HG02642 (cell line): ENCODE measurements around the gene CYTH4.
A peak's percentile ranks its signal among the peaks of the same experiment; 100 is the strongest.

Source experiments
- ATAC-seq: cut with Tn5 transposase; IDR thresholded peaks from one replicate; pipeline ENCODE4 v1.9.1; 2021; ENCODE audit warnings: mild to moderate bottlenecking; ENCODE audit not compliant: unreplicated experiment, poor library complexity

CYTH4 gene

DNA sequence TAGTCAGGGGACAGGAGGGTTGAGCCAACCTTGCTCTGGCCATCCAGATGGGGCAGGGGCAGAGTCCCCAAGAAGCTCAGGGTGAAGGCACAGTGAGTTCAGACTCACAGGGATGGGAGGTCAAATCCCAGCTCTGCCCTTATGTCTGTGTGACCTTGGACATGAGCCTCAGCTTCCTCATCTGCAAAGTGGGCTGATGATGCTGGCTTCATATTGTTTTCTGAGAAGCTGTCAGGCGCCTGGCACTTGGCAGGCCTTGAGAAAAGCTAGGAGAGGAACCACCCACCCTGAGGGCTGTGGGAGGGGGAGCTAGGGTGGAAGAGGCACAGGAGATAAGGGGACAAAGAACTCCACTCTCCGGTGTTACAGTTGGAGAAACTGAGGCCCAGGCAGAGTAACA, 23.6 kb downstream of the CYTH4 start:
- no peak for ATAC-seq

DNA sequence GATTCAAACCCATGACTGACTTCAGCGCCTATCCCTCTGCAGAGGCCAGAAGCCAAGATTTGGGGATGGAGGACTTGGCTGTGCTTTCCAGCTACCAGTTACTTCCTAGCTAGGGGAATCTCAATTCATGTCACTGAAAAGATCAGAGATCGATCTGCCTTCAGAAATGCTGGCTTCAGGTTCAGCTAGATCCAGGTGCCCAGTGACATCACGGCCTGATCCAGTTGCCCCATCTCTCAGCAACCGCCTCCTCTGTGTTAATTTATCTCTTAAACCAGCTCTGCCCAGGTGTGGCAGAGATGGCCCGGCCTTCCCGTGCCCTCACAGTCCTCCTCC, 24.2 kb downstream of the CYTH4 start:
- no peak for ATAC-seq

DNA sequence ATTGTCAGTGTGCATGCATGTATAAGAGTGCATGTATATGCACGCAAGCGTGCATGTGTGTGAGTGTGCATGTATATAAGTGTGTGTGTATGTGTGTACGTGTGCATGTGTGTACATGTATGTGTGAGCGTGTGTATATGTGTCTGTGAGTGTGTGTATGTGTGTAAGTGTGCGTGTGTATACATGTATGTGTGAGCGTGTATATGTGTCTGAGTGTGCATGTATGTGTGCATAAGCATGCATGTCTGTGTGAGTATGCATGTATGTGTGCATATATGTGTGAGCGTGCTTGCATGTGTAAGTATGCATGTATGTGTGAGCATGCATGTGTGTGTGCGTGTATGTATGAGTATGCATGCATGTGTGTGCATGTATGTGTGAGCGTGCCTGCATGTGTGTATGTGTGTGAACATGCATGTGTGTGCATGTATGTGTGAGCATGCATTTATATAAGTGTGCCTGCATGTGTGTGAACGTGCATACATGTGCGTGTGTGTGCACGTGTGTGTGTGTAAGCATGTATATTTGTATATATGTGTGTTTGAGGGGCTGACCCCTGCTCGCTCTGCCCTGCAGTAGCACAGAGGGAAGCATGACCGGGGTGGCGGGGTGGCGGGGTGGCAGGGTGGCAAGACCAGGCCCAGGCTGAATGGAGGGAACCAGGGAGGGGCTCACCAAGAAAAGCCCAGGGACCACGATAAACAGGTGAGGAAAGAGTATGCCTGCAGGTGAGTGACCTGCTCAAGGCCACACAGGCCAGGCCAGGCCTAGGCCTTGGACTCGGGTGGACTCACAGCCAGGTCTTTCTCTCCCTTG, 26.3 kb downstream of the CYTH4 start:
- ATAC-seq, result no peak

DNA sequence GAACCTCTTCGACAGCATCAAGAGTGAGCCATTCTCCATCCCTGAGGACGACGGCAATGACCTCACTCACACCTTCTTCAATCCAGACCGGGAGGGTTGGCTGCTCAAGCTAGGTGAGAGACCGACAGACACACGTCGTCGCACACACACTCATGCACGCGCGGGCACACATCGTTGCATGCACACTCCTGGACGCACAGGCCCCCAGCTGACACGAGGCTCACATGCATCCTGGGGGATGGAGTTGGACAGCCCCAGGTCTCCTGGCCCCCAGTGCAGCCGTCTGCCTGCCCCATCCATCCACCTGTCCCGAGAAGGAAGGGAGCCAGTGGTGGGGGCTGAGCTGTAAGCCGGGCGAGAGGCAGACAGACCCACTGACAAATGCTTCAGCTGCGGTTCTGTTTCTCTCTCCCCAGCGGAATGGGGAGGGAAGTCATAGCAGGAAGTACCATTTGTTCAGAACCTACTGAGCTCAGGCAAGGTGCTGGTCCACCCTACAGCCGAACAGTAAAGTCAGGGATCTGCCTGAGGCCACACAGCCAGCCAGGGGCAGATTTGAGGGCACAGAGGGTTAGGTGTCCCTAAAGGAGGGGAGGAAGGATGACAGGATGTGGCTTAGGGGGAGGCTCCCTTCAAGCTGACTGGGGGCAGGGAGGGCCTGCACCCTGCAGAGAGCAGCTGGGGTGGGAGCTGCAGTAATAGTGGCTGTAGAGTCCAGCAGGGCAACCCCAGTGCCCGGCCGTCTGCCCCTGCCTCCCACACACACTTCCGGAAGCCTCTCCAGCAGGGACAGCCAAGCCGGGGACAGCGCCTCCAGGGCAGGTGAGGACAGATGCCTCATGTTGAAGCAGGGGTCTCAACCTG, 27.1 kb downstream of the CYTH4 start:
- ATAC-seq, result no peak

DNA sequence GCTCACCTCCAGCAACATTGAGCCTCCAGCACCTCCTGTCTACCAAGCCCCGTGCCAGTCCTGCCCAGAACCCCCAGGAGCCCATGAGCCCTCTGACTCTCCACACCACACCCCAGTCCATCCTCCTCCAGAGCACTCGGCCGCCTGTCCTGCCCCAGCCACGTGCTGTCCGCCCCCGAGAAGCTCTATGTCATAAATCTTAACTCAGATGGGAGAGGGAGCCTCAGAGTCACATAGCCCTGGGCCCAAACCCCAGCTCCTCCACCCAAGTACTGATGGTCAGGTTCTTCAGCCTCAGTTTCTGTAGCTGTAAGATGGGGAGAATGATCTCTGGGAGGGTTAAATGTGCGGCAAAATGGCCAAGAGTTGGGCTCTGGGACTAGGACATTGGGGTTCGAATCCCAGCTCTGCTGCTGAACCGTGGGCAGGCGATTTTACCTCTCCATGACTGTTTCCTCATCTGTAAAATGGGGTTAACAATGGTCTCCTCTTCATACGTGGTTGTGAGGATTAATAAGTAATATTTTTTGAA, 27.8 kb downstream of the CYTH4 start:
- ATAC-seq, result no peak

DNA sequence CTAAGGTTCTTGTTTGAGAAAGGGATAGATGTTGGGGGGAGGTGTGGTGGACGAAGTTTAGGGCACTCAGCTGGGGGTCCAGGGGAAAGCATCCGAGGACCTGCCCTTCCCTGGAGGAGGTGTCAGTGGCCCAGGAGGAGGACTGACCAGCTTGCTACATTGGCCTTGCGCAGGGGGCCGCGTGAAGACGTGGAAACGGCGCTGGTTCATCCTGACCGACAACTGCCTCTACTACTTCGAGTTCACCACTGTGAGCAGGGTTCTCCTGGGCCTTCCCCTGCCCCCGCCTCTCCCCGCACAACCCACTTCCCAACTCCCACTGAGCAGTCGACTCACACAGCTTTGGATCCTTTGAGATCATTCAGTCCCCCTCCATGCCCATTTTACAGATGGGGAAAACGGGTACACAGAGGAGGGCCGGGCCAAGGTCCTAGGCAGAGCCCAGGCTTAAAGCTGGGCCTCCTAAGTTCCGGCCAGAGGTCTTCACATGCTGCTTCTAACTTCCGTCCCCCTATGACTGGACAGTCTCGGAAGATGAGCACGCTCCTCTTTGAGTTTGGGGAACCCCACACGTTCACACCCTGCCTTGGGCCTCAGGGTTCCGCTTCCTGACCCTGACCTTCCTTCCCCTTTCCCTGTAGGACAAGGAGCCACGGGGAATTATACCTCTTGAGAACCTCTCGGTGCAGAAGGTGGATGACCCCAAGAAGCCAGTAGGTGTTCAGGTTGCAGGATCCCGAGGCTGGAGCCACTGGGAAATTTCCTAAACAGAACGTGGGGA, 28.7 kb downstream of the CYTH4 start:
- ATAC-seq, result no peak

DNA sequence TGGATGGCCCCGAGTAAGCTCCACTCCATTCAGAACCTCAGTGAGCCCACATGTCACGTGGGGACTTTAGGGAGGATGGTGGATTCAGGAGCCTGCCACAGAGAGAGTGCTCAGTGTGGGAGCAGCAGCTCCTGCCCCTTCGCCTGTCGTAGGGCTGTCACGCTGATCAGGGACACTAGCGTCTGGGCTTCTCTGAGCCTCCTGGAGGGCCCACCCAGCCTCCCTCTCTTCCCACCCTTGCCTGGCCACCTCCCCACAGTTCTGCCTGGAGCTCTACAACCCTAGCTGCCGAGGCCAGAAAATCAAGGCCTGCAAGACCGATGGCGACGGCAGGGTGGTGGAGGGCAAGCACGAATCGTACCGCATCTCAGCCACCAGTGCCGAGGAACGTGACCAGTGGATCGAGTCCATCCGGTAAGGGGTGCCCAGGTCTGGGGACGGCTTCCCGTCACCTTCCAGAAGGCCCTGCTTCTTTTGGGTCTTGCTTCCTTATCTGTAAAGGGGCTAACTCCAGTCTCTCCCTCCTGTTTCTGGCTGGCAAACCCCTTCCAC, 29.5 kb downstream of the CYTH4 start:
- ATAC-seq, result no peak

DNA sequence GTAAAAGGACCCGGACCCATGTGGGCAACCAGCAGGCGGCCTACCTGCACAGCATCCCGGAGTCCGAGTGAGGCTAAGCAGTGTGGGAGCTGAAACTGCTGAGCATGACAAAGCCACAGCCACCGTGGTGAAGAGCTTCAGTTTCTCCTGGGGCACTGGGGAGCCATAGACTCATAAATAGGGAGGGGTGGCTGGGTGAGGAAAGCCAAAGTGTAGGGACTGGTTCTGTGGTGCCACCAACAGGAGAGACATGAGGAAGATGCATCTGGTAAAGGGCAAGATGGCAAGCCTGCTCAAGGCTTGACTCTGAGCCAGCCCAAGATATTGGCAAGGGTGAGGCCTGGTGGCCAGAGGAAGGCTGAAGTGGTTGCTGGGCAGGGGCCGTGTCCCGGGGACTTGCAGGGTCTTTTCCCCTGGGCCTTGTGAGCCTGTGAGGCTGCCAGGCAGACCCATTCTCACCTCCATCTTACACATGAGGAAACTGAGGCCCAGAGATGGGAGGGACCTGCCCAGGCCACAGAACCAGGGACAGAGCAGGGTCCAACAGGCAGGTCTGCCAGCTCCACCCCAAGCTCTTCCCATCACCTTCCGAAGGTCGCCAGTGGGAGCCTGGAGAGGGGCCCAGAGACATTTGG, 30.4 kb downstream of the CYTH4 start:
- ATAC-seq, result no peak

DNA sequence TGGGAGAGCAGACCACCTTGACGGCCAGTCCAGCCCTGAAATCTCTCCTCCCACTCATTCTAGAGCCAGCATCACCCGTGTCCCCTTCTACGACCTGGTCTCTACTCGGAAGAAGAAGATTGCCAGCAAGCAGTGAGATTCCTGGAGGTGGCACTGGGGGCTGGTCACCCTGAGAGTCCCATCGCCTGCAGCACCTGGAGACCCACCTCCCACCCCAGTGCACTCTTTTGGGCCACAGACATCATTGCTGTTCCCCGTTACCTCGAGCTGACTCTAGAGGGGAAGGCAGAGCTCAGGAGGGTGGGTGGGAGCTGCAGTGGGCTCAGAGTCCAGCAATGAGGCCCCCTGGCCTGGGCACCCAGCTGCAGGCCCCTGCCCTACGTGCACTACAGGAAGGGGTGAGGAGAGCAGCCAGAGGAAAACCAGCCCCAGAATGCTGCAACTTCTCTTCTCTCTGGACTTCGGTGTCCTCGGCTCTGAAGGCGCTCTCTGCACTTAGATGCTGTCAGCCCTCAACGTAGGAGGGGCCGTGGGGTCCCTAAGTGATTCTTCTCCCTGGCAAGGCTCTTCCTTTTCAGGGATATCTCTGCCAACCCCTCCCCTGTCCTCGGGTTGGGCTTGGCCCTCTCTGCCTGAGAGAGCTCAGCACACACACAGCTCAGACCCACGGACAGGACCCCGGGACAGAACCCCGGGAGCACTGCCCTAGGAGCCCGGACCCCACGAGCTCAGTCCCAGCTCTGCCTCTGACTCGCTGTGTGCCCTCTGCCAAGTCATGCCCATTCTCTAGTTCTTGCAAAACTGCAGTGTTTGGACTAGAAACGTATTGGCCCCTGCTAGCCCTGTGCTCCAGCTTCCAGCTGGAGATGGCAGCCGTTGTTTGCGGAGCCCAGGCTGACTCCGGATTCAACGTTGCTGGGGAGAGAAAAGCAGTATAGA, 31.3 kb downstream of the CYTH4 start:
- ATAC-seq, result no peak

DNA sequence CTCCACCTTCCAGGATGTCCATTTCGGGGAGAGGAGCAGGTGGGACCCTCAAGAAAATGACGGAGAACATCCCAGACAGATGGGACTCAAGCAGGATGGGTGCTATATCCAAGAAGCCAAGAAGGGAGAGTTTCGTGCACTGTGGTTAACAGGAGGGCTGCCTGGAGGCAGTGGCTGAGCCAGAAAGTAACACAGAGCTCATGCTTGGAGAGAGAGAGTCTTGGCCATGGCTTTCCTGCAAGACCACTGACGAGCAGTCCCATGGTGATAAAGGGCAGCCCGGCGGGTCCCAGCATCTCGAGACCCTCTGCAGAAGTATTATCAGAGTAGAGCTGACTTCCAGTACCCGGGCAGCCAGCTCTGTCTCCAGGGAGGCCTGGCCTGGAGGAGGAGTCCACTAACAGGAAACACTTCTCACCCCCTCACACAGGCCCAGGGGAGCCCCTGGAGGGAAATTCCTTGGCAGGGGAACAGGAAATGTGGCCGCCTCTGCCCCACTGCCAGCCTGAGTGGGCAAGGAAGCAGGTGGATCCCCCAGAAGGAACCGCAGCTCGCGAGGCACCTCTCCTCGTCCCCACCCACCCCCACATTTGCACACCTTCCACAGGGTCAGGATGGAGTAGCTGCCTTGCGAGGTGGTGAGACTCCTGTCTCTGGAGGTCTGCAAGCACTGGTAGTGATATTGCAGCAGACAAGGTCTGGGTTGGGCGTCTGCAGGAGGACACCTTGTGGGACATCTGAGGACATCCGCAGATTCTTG, 32.2 kb downstream of the CYTH4 start:
- no peak for ATAC-seq

DNA sequence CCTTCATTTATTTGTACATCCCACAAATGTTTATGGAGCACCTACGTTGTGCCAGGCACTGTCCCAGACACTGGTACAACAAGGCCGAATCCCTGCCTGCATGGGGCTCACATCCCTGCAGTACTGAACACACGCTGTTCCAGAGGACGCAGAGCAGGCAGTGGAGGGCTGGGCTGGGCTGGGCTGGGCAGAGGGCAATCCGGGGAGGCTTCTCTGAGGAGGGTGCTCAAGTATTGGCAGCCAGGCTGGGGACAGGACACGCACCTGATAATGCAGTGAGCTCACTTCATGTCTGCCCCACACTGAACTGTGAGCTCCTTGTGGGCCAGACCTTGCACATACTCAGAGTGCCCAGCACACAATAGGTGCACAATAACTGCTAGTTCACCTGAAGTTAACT, 34.1 kb downstream of the CYTH4 start:
- no peak for ATAC-seq

DNA sequence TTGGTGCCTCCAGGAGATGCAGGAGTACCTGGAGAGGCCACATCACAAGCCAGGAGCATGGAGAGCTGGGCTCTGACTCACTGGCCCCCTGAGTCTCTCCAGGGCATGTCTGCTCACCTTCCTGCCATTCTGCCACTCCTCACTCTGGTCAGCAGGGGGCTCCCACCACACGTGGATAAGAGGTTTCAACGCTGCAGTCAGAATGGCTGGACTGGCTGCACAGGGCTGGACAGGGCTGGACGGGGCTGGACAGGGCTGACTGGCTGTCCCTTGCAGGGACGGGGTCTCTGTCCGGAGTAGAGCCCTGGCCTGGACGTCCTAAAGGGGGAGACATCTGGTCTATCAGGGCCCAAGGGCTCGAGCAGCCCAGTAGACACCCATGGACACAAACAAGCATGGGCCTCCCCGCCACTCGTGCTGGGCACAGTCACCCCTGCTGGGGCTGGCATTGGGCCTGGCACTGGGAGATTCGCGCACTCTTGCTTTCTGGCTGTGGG, 34.6 kb downstream of the CYTH4 start:
- ATAC-seq, result peak; percentile 44

DNA sequence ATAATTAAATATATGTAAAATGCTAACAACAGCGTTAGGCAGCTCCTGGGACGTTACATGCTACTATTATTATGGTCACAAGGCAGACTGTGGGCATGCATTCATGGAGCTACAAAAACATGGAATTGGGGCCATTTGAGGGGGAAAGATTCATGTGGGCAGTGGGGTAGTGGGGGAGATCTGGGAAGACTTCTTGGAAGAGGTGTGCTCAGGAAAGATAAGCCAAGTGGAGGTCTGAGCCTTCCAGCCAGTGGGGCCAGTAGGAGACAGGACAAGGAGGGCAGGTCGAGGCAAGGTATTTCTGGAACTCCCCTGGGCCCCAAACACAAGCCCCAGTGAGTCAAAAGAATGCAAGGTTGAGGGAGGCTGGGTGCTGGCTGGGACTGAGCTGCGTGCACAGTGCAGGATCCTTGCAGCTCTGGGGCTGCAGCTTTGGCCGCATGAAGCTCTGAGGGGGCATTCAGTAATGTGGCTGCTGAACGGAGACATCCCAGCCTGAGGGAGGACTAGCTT, 35.4 kb downstream of the CYTH4 start:
- no peak for ATAC-seq

DNA sequence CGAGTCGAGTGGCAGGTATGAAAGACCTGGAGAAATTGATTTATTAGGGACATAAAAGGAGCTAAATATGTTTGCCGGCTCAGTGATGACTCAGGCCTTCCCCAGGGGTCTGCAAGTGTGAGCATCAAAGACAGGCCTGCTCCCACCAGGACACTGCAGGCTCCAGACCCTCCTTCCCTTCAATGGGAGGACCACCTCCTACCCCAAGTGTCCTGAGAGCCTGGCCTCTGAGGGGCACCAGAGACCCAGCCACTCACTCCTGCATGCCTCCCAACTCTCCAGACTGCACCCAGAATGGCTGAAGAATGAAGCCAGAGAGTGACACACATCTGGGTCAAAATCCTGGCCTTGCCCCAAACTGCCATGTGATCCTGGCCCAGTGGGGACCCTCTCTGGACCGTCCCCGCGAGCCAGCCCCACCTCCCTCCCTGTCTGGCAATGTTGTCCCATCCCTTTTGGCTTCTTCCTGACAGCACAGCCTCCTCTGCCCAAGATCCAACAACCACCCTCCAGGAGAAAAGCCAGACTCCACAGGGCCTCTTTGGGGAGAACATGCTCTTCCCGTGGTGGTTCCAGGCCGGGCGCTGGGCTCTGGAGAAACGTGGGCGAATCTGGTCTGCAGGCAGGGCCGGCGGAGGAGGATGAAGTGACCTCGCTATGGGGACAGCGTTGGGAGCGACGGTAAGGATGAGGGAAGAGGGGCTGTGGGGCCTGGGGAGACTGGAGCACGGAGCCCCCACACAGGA, 36.2 kb downstream of the CYTH4 start:
- no peak for ATAC-seq

DNA sequence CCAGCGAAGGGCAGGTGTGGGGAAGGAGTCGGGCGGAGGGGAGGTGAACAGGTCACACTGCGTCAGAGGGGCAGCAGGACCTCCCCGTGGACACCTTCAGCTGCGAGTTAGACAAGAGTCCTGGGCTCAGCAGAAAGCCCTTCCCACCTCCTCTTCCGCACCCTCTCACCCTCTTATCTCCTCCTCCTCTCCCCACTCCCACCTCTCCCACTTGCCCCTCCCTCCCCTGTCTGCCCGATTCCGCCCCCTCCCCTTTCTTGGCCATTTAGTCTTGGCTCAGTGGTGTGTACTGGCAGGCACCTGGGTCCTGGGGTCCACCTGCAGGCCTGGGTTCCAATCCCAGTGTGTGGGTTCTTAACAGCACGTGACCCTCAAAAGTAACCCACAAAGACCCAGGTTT, 37.2 kb downstream of the CYTH4 start:
- no peak for ATAC-seq

DNA sequence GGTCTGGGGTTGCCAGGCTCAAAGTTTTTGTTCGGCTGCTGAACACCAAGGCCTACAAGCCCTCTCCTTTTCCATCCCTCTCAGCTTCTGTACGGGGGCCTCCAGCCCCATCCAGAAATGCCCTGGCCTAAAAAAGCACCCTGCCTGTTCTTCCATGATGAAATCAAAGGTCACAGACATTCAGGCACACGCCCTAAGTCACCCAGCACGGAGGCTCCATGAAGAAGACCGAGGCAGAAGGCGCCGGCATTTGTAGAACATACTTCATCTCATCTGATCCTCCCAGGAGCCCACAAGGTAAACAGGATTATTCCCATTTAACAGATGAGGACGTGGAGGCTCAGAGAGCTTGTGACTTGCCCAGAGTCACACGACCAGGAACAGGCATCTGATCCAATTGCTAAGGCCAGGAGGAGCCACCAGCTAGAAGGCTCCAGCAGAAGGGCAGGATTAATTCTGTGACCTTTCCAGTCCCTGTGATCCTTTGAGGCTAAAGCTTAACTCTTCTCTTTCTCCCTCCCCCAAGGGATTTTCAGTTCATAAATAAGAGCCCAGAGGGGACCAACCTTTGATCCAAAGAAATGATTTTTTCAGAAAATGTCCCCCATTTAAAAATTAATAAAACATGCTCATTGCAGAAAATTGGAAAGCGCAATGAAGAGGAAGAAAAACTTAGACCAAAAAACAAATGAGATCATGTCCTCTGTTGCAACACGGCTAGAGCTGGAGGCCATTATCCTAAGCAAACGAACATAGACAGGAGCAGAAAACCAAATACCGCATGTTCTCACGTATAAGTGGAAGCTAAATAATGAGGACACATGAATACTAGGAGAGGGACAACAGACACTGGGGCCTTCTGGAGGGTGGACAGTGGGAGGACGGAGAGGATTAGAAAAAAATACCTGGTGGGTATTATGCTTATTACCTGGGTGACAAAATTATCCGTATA, 38.7 kb downstream of the CYTH4 start:
- no peak for ATAC-seq
